HepG2 (cell line): ENCODE data around the gene C20orf96. TPM values are rescaled to one million over a fixed set of nuclear protein-coding genes. Genes with fewer than 3 reads are reported as not detected.
A peak's percentile ranks its signal among the peaks of the same experiment; 100 is the strongest.

Source experiments
- DPF2 ChIP-seq: sonication (generic); formaldehyde crosslinking; IDR thresholded peaks from 2 replicates; pipeline ENCODE4 v1.4.0; 2020; ENCODE audit warnings: mild to moderate bottlenecking, low read depth, missing genetic modification reagents, borderline replicate concordance
- DR1 ChIP-seq: sonication (generic); formaldehyde crosslinking; IDR thresholded peaks from 2 replicates; pipeline ENCODE4 v1.8.0; 2021; ENCODE audit warnings: mild to moderate bottlenecking, missing genetic modification reagents, inconsistent platforms
- ELF3 ChIP-seq: IDR thresholded peaks from 2 replicates; pipeline ENCODE4 v1.6.1; 2016; ENCODE audit warnings: missing genetic modification reagents, missing compliant biosample characterization
- EZH2 ChIP-seq: conservative IDR thresholded peaks from 2 replicates; pipeline ENCODE4 v1.6.1; 2012; ENCODE audit warnings: mild to moderate bottlenecking, low read depth, low read length, moderate library complexity
- FOXK2 ChIP-seq: fragments of 450-650 bp; IDR thresholded peaks from 2 replicates; pipeline ENCODE4 v1.6.1; 2016
- HBP1 ChIP-seq: IDR thresholded peaks from 2 replicates; pipeline ENCODE4 v1.6.1; 2016; ENCODE audit warnings: low read depth, control low read depth
- HES4 ChIP-seq: sonication (generic); formaldehyde crosslinking; IDR thresholded peaks from 2 replicates; pipeline ENCODE4 v1.9.0; 2021; ENCODE audit warnings: mild to moderate bottlenecking, missing genetic modification reagents, borderline replicate concordance
- MIXL1 ChIP-seq: IDR thresholded peaks from 2 replicates; pipeline ENCODE4 v1.6.1; 2016
- NFAT5 ChIP-seq: sonication (generic); formaldehyde crosslinking; IDR thresholded peaks from 2 replicates; pipeline ENCODE4 v1.4.0; 2020; ENCODE audit warnings: missing genetic modification reagents
- NFATC3 ChIP-seq: sonication (generic); formaldehyde crosslinking; IDR thresholded peaks from 2 replicates; pipeline ENCODE4 v1.5.1; 2020; ENCODE audit warnings: mild to moderate bottlenecking, missing genetic modification reagents
- SP4 ChIP-seq: sonication (generic); formaldehyde crosslinking; IDR thresholded peaks from 2 replicates; pipeline ENCODE4 v1.8.1; 2023; ENCODE audit warnings: mild to moderate bottlenecking, missing genetic modification reagents
- YEATS4 ChIP-seq: sonication (generic); formaldehyde crosslinking; IDR thresholded peaks from 2 replicates; pipeline ENCODE4 v1.4.0; 2020; ENCODE audit warnings: missing genetic modification reagents, borderline replicate concordance
- YY1 ChIP-seq: IDR thresholded peaks from 2 replicates; pipeline ENCODE4 v1.6.1; 2011; ENCODE audit warnings: low read length, low read depth, moderate library complexity, mild to moderate bottlenecking; ENCODE audit not compliant: insufficient read depth, insufficient replicate concordance
- ZFP90 ChIP-seq: sonication (generic); formaldehyde crosslinking; IDR thresholded peaks from 2 replicates; pipeline ENCODE4 v1.8.0; 2022; ENCODE audit warnings: missing genetic modification reagents, mild to moderate bottlenecking, inconsistent platforms, borderline replicate concordance
- ZMYM3 ChIP-seq: sonication (generic); formaldehyde crosslinking; IDR thresholded peaks from 2 replicates; pipeline ENCODE4 v1.5.1; 2020; ENCODE audit warnings: mild to moderate bottlenecking, missing genetic modification reagents
- ZNF276 ChIP-seq: sonication (generic); formaldehyde crosslinking; IDR thresholded peaks from 2 replicates; pipeline ENCODE4 v1.4.0; 2020; ENCODE audit warnings: mild to moderate bottlenecking, low read depth, missing genetic modification reagents
- ZNF335 ChIP-seq: sonication (generic); formaldehyde crosslinking; IDR thresholded peaks from 2 replicates; pipeline ENCODE4 v1.4.0; 2020; ENCODE audit warnings: missing genetic modification reagents
- ZNF704 ChIP-seq: sonication (generic); formaldehyde crosslinking; IDR thresholded peaks from 2 replicates; pipeline ENCODE4 v1.8.1; 2023; ENCODE audit warnings: mild to moderate bottlenecking, inconsistent platforms, moderate library complexity, missing genetic modification reagents, borderline replicate concordance
- polyA plus RNA-seq, 8 experiments: library from polyadenylated mRNA; depleted of rRNA in 3 of 8; stranded (reverse) in 7 of 8; unstranded in 1 of 8; fragments of >200 nt; fragmentation: Illumina TruSeq in 4 of 8; extraction: Trizol in 4 of 8; gene quantifications; 2 replicates each; pipeline versions ENCODE4 v1.2.1 to v1.2.3, GENCODE V29; 2011 to 2016; ENCODE audit warnings: low read depth in 4 of 8, missing spikeins in 1 of 8, mixed read lengths in 1 of 8; ENCODE audit not compliant: insufficient read depth in 1 of 8
- total RNA-seq, 5 experiments: library from RNA; depleted of rRNA; stranded (reverse); fragments of >200 nt; fragmentation: Illumina TruSeq; extraction: Trizol; gene quantifications; 2 replicates each; pipeline ENCODE4 v1.2.3, GENCODE V29; 2016; ENCODE audit warnings: low read depth in 1 of 5
- TF ChIP-seq, protein P1 (sequence below): IDR thresholded peaks from 2 replicates; pipeline ENCODE4 v1.6.1; 2016

The C20orf96 gene
- total and polyA plus RNA-seq, 2 of the 13 experiments (the other 11 are each of a cell fraction or from before 2014, with no cell fraction given) = 3.8 to 20.6 TPM

DNA sequence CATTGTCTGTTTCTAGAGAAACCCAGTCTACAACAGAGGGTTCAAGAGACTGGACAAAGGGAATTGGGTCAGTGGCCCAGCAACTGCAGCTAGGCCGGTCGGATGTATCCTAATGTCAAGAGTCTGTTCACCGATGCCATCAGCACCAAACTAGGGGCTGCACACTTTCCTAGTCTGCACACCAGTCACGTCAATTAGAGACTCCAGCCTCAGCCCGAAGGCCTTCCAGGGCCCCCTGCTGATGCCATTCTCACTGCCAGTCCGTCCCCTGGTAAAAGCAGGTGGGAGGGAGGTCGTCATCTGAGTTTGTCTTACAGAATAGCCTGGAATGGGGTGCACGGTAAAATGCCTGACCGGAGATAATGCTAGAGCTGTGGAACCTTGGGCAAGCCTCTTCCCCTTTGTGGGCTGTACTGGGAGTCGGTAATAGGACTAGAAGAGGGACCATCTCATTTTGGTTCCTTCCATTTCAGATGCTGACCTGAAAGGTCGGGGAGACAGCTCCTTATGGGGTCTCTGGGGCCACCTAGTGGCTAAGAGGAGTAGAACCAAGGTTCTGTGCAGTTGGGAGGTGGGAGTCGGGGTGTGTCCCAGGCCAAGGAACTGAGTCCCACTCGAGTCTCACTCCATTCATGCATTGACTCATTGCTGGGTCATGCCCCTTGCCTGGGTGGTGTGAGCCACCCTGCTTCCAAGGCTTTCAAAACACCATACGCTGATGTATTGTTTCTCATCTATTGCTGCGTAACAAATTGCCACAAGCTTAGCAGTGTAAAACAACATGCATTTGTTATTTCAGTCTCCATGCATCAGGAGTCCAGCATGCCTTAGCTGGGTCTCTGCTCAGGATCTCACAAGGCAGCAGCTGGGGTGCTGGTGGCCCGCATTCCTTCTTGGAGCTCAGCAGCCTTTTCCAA lies 39.9 kb upstream of the C20orf96 start (continued):
- TF ChIP-seq ZNF704 (CRISPR knock-in tag) = no peak
- no peak for TF ChIP-seq YEATS4 (CRISPR knock-in tag)
- 0 out of 2 replicates have a peak, but pooled peaks have one; percentile 35 for TF ChIP-seq HES4 (CRISPR knock-in tag)
- TF ChIP-seq DR1 = no peak
- TF ChIP-seq ZFP90 (CRISPR knock-in tag) = no peak
- TF ChIP-seq, protein P1, sequence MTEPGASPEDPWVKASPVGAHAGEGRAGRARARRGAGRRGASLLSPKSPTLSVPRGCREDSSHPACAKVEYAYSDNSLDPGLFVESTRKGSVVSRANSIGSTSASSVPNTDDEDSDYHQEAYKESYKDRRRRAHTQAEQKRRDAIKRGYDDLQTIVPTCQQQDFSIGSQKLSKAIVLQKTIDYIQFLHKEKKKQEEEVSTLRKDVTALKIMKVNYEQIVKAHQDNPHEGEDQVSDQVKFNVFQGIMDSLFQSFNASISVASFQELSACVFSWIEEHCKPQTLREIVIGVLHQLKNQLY (CRISPR knock-in tag) = no peak
- no peak; the same call in 1 of the 2 replicates for TF ChIP-seq HBP1 (CRISPR knock-in tag)
- TF ChIP-seq NFAT5 = no peak
- TF ChIP-seq MIXL1 (CRISPR knock-in tag) = peak; percentile 38; the same call in 1 of the 2 replicates
- peak; percentile 51; the same call in 1 of the 2 replicates for TF ChIP-seq ELF3
- peak; percentile 59; the same call in 1 of the 2 replicates for TF ChIP-seq ZNF276 (CRISPR knock-in tag)
- no peak for TF ChIP-seq EZH2
- no peak for TF ChIP-seq DPF2 (CRISPR knock-in tag)
- no peak for TF ChIP-seq NFATC3
- no peak for TF ChIP-seq YY1
- TF ChIP-seq SP4 (CRISPR knock-in tag) = peak; percentile 62; the same call in 1 of the 2 replicates
- TF ChIP-seq ZMYM3 (CRISPR knock-in tag) = no peak
- TF ChIP-seq FOXK2 = no peak
- TF ChIP-seq ZNF335 (CRISPR knock-in tag) = no peak
